Measurements from ENCODE around the gene KLHL2.
"Not testable (repeated sequence)": the region's sequence is repeated elsewhere in the genome, so short reads cannot be mapped to it uniquely, and the experiment has no call there.

GRCh38 chr4:165221993-165222650, 14.8 kb downstream of the KLHL2 start:
- not testable (repeated sequence) for TF ChIP-seq CTCF (IDR thresholded peaks at IDR 0.05 in 2 of 3, conservative IDR thresholded peaks at IDR 0.05 in 1 of 3; ENCODE audit: insufficient read depth in 2 of 3, low read depth in 1 of 3, low read length in 3 of 3); ZNF511 (CRISPR knock-in tag; IDR thresholded peaks at IDR 0.05); ZBTB11 (CRISPR knock-in tag; IDR thresholded peaks at IDR 0.05); BRCA1 (IDR thresholded peaks at IDR 0.05); BRCA1 (CRISPR knock-in tag; IDR thresholded peaks at IDR 0.05); PHF21A (IDR thresholded peaks at IDR 0.05; ENCODE audit: borderline replicate concordance, low read depth); EZH2 (IDR thresholded peaks at IDR 0.05; ENCODE audit: borderline replicate concordance, low read depth, low read length); CBX5 (IDR thresholded peaks at IDR 0.05; ENCODE audit: borderline replicate concordance, low read depth); NR2C2 (CRISPR knock-in tag; IDR thresholded peaks at IDR 0.05); NR2C2 (tag; IDR thresholded peaks at IDR 0.05); POLR2AphosphoS2 (IDR thresholded peaks at IDR 0.05; ENCODE audit: low read length); PCBP2 (IDR thresholded peaks at IDR 0.05; ENCODE audit: low read depth, low read length, poor library complexity, severe bottlenecking); PRDM10 (IDR thresholded peaks at IDR 0.05; ENCODE audit: partially characterized antibody)
- TF ChIP-seq, protein P1, sequence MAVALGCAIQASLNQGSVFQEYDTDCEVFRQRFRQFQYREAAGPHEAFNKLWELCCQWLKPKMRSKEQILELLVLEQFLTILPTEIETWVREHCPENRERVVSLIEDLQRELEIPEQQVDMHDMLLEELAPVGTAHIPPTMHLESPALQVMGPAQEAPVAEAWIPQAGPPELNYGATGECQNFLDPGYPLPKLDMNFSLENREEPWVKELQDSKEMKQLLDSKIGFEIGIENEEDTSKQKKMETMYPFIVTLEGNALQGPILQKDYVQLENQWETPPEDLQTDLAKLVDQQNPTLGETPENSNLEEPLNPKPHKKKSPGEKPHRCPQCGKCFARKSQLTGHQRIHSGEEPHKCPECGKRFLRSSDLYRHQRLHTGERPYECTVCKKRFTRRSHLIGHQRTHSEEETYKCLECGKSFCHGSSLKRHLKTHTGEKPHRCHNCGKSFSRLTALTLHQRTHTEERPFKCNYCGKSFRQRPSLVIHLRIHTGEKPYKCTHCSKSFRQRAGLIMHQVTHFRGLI (CRISPR knock-in tag; IDR thresholded peaks at IDR 0.05): not testable (repeated sequence)
- TF ChIP-seq, protein P2, sequence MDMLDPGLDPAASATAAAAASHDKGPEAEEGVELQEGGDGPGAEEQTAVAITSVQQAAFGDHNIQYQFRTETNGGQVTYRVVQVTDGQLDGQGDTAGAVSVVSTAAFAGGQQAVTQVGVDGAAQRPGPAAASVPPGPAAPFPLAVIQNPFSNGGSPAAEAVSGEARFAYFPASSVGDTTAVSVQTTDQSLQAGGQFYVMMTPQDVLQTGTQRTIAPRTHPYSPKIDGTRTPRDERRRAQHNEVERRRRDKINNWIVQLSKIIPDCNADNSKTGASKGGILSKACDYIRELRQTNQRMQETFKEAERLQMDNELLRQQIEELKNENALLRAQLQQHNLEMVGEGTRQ (CRISPR knock-in tag; IDR thresholded peaks at IDR 0.05): not testable (repeated sequence)
